ENCODE measurements around the gene GYPA.

DNA sequence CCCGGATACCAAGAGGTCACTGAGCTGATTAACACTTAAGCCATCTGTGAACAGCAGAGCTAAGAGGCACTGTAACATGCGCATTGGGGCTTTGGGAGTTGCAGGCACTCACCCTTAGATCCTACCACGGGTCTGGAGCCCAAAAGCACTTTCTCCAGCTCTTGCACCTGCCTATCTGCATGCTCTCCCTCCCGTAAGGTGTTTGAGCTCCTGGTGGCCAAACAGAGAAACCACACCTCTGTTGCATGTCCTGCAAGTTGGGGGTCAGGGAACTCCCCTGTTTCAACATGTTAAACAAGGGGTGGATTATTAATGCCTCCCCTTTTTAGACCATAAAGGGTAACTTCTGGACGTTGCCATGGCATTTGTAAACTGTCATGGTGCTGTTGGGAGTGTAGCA, 49.8 kb downstream of the GYPA start:
- TF ChIP-seq CTCF (IDR thresholded peaks at IDR 0.05; ENCODE audit: poor library complexity), result no peak
- no peak for TF ChIP-seq EZH2 (IDR thresholded peaks at IDR 0.05; ENCODE audit: borderline replicate concordance)
